H1 (cell line): ENCODE measurements around the gene HOGA1. TPM values are rescaled to one million over a fixed set of nuclear protein-coding genes. Genes with fewer than 3 reads are reported as not detected.

ENCODE experiments used
- CTCF ChIA-PET: fragments of 300-600 bp; sonication (Branson Sonifier 250); formaldehyde crosslinking; loops from one replicate; lab custom pipeline; 2021; ENCODE audit not compliant: partially characterized antibody; lab: Charles Lee
- POLR2A ChIA-PET: fragments of 300-600 bp; sonication (Branson Sonifier 250); formaldehyde crosslinking; loops from one replicate; lab custom pipeline; 2021; ENCODE audit warnings: inconsistent platforms; ENCODE audit not compliant: partially characterized antibody; lab: Charles Lee
- DNase-seq, 2 experiments: peaks; one replicate each; pipeline versions ENCODE4 v3.0.0 to v3.0.0-alpha.2; 2010 to 2022; ENCODE audit warnings: low spot score in 2 of 2, low read depth in 1 of 2, mixed read lengths in 1 of 2
- FAIRE-seq: peaks from 2 replicates; lab custom pipeline; 2011; peaks lifted over from hg19 to GRCh38; lab: Jason Lieb, UNC
- H2AFZ ChIP-seq: 2 replicates; pipeline ENCODE4 v1.8.1; 2012; ENCODE audit warnings: low read length, inconsistent platforms
- H2AK5ac ChIP-seq: 2 replicates; pipeline ENCODE4 v1.6.1; 2013; ENCODE audit warnings: low read depth, low read length
- H2BK120ac ChIP-seq: replicated peaks from 2 replicates; pipeline ENCODE3; 2013; ENCODE audit warnings: low read depth, low read length, inconsistent platforms
- H2BK12ac ChIP-seq: 2 replicates; pipeline ENCODE4 v1.6.1; 2013; ENCODE audit warnings: low read depth, low read length
- H2BK15ac ChIP-seq: 2 replicates; pipeline ENCODE4 v1.6.1; 2013; ENCODE audit warnings: low read length
- H2BK20ac ChIP-seq: 2 replicates; pipeline ENCODE4 v1.6.1; 2013; ENCODE audit warnings: low read length
- H2BK5ac ChIP-seq: 2 replicates; pipeline ENCODE4 v1.6.1; 2013; ENCODE audit warnings: low read depth, low read length
- H3K14ac ChIP-seq: 2 replicates; pipeline ENCODE4 v1.6.1; 2013; ENCODE audit warnings: inconsistent platforms; ENCODE audit not compliant: insufficient read length
- H3K18ac ChIP-seq: 2 replicates; pipeline ENCODE4 v1.6.1; 2013; ENCODE audit warnings: low read length; ENCODE audit errors: extremely low read depth
- H3K23ac ChIP-seq: 2 replicates; pipeline ENCODE4 v1.6.1; 2013; ENCODE audit warnings: inconsistent platforms; ENCODE audit not compliant: insufficient read length
- H3K23me2 ChIP-seq: 2 replicates; pipeline ENCODE4 v1.6.1; 2013; ENCODE audit warnings: low read depth, low read length
- H3K27ac ChIP-seq: 2 replicates; pipeline ENCODE4 v1.6.1; 2011; ENCODE audit warnings: low read depth, low read length, inconsistent platforms
- H3K27me3 ChIP-seq, 4 experiments: replicated peaks in 1 of 4; 1 replicate in 1 of 4; 2 replicates in 3 of 4; pipeline versions ENCODE4 v1.6.1 to v1.8.1; 2011 to 2013; ENCODE audit warnings: low read length in 3 of 4, mild to moderate bottlenecking in 3 of 4, inconsistent platforms in 2 of 4, mixed read lengths in 2 of 4, moderate library complexity in 1 of 4; ENCODE audit not compliant: control insufficient read depth in 3 of 4, insufficient read depth in 3 of 4; ENCODE audit errors: extremely low read depth in 1 of 4
- H3K36me3 ChIP-seq, 4 experiments: 2 replicates each; pipeline versions ENCODE4 v1.6.1 to v1.8.1; 2011 to 2013; ENCODE audit warnings: mild to moderate bottlenecking in 4 of 4, low read length in 3 of 4, moderate library complexity in 2 of 4, control low read depth in 1 of 4, inconsistent platforms in 1 of 4; ENCODE audit not compliant: insufficient read depth in 4 of 4, control insufficient read depth in 2 of 4
- H3K4ac ChIP-seq: replicated peaks from 2 replicates; pipeline ENCODE3; 2013; ENCODE audit warnings: low read length, low read depth, mixed read lengths, inconsistent platforms; ENCODE audit not compliant: insufficient read length
- H3K4me1 ChIP-seq, 4 experiments: replicated peaks in 1 of 4; 1 replicate in 1 of 4; 2 replicates in 3 of 4; pipeline versions ENCODE4 v1.6.1 to v1.8.1; 2011 to 2013; ENCODE audit warnings: low read length in 3 of 4, inconsistent platforms in 2 of 4, mixed read lengths in 1 of 4; ENCODE audit not compliant: insufficient read depth in 4 of 4, control insufficient read depth in 3 of 4
- H3K4me2 ChIP-seq, 2 experiments: 2 replicates each; pipeline versions ENCODE4 v1.6.1 to v1.8.1; 2011 to 2013; ENCODE audit warnings: low read depth in 2 of 2, low read length in 2 of 2, control low read depth in 1 of 2, inconsistent platforms in 1 of 2, mild to moderate bottlenecking in 1 of 2; ENCODE audit not compliant: insufficient read depth in 1 of 2
- H3K4me3 ChIP-seq, 4 experiments: fragments of 200-600, 300-600 bp in 1 of 4; sonication (generic), shearing (Covaris generic), sonication (Bioruptor Twin) in 1 of 4; 2 replicates each; pipeline versions ENCODE4 v1.5.1 to v1.8.1; 2011 to 2016; ENCODE audit warnings: low read length in 4 of 4, low read depth in 3 of 4, control low read depth in 2 of 4, inconsistent platforms in 2 of 4, mild to moderate bottlenecking in 2 of 4, mixed read lengths in 1 of 4, moderate library complexity in 1 of 4; ENCODE audit not compliant: insufficient read depth in 2 of 4; ENCODE audit errors: extremely low read depth in 1 of 4
- H3K56ac ChIP-seq: replicated peaks from 2 replicates; pipeline ENCODE3; 2013; ENCODE audit warnings: low read depth, mild to moderate bottlenecking, mixed read lengths, low read length, inconsistent platforms; ENCODE audit not compliant: insufficient read length
- H3K79me1 ChIP-seq: 2 replicates; pipeline ENCODE4 v1.6.1; 2013; ENCODE audit warnings: low read depth, low read length, control low read depth
- H3K79me2 ChIP-seq, 2 experiments: 2 replicates each; pipeline versions ENCODE4 v1.6.1 to v1.8.1; 2012 to 2013; ENCODE audit warnings: low read length in 2 of 2, mild to moderate bottlenecking in 2 of 2, inconsistent platforms in 1 of 2; ENCODE audit not compliant: insufficient read depth in 2 of 2, control insufficient read depth in 1 of 2
- H3K9ac ChIP-seq, 4 experiments: replicated peaks in 1 of 4; 1 replicate in 1 of 4; 2 replicates in 3 of 4; pipeline versions ENCODE4 v1.6.1 to v1.8.1; 2011 to 2013; ENCODE audit warnings: low read depth in 3 of 4, low read length in 3 of 4, control low read depth in 2 of 4, mild to moderate bottlenecking in 2 of 4, moderate library complexity in 2 of 4, inconsistent platforms in 1 of 4; ENCODE audit errors: extremely low read depth in 1 of 4
- H3K9me3 ChIP-seq, 2 experiments: 2 replicates each; pipeline versions ENCODE4 v1.6.1 to v1.8.1; 2012 to 2013; ENCODE audit warnings: mild to moderate bottlenecking in 2 of 2, moderate library complexity in 2 of 2, control low read depth in 1 of 2, inconsistent platforms in 1 of 2, low read depth in 1 of 2, low read length in 1 of 2, mixed read lengths in 1 of 2; ENCODE audit not compliant: insufficient read depth in 2 of 2
- H4K20me1 ChIP-seq, 2 experiments: replicated peaks in 1 of 2; 2 replicates each; pipeline versions ENCODE3 to v1.8.1; 2011 to 2013; ENCODE audit warnings: inconsistent platforms in 2 of 2, low read length in 2 of 2, mild to moderate bottlenecking in 1 of 2; ENCODE audit not compliant: insufficient read depth in 2 of 2, control insufficient read depth in 1 of 2
- H4K5ac ChIP-seq: 2 replicates; pipeline ENCODE4 v1.6.1; 2013; ENCODE audit warnings: low read length, low read depth, mixed read lengths, inconsistent platforms; ENCODE audit not compliant: insufficient read length
- H4K8ac ChIP-seq: 2 replicates; pipeline ENCODE4 v1.8.0; 2013; ENCODE audit warnings: mild to moderate bottlenecking, moderate library complexity, low read length, inconsistent platforms; ENCODE audit not compliant: insufficient read depth; ENCODE audit errors: extremely low read depth
- H4K91ac ChIP-seq: replicated peaks from 2 replicates; pipeline ENCODE3; 2013; ENCODE audit warnings: low read length, mixed read lengths, inconsistent platforms; ENCODE audit not compliant: insufficient read length
- ASH2L ChIP-seq: fragments of 200-600, 300-600 bp; sonication (generic); IDR thresholded peaks from one replicate; pipeline ENCODE4 v1.7.1; 2017; ENCODE audit warnings: low read length
- ATF3 ChIP-seq: IDR thresholded peaks from 2 replicates; pipeline ENCODE4 v1.6.1; 2011; ENCODE audit warnings: low read depth, mild to moderate bottlenecking, low read length; ENCODE audit not compliant: insufficient read depth
- KDM1A ChIP-seq: fragments of 200-600, 300-600 bp; sonication (generic); IDR thresholded peaks from 2 replicates; pipeline ENCODE4 v1.7.1; 2016; ENCODE audit warnings: mild to moderate bottlenecking, low read length, borderline replicate concordance
- KDM4A ChIP-seq: IDR thresholded peaks from one replicate; pipeline ENCODE4 v1.7.1; 2012; ENCODE audit warnings: low read depth, mild to moderate bottlenecking, moderate library complexity, low read length, inconsistent platforms; ENCODE audit not compliant: severe bottlenecking
- KDM5A ChIP-seq: fragments of 200-600 bp; IDR thresholded peaks from 2 replicates; pipeline ENCODE4 v1.7.1; 2012; ENCODE audit warnings: mild to moderate bottlenecking, low read length, inconsistent platforms, mixed read lengths
- NANOG ChIP-seq: IDR thresholded peaks from 2 replicates; pipeline ENCODE4 v1.6.1; 2011; ENCODE audit warnings: low read length, low read depth, mild to moderate bottlenecking, inconsistent platforms; ENCODE audit not compliant: insufficient read depth, poor library complexity, severe bottlenecking
- RAD21 ChIP-seq, 2 experiments: IDR thresholded peaks in 1 of 2; conservative IDR thresholded peaks in 1 of 2; 2 replicates each; pipeline ENCODE4 v1.6.1; 2011; ENCODE audit warnings: low read depth in 2 of 2, low read length in 2 of 2, improper control_type of control experiment in 1 of 2, inconsistent platforms in 1 of 2, mild to moderate bottlenecking in 1 of 2, moderate library complexity in 1 of 2
- RXRA ChIP-seq: IDR thresholded peaks from 2 replicates; pipeline ENCODE4 v1.6.1; 2011; ENCODE audit warnings: low read depth, mild to moderate bottlenecking, low read length, moderate library complexity; ENCODE audit not compliant: insufficient read depth
- SIRT6 ChIP-seq: IDR thresholded peaks from one replicate; pipeline ENCODE4 v1.7.1; 2012; ENCODE audit warnings: low read length, inconsistent platforms
- TCF12 ChIP-seq: IDR thresholded peaks from 2 replicates; pipeline ENCODE4 v1.6.1; 2011; ENCODE audit warnings: low read depth, mild to moderate bottlenecking, low read length
- WGBS, 2 experiments: shearing (Covaris generic) in 1 of 2; methylation state at CpG; one replicate each; pipeline versions ENCODE4 v1.1.6 to v1.1.7; 2013 to 2015; ENCODE audit warnings: low lambda C conversion rate in 2 of 2, mixed read lengths in 2 of 2, inconsistent platforms in 1 of 2, low coverage in 1 of 2, missing lambda C conversion rate in 1 of 2; ENCODE audit not compliant: insufficient replicate concordance in 2 of 2, insufficient coverage in 1 of 2, insufficient read length in 1 of 2; ENCODE audit errors: extremely low coverage in 1 of 2, missing lambda C conversion rate in 1 of 2; 5-methylcytosine and 5-hydroxymethylcytosine counted together
- polyA plus RNA-seq, 7 experiments: library from polyadenylated mRNA; depleted of rRNA in 3 of 7; stranded (reverse) in 5 of 7; unstranded in 2 of 7; fragments of >200 nt in 5 of 7; fragments of 200-250 nt in 2 of 7; gene quantifications; 1 replicate in 5 of 7; 2 replicates in 1 of 7; 4 replicates in 1 of 7; pipeline versions ENCODE4 v1.2.1 to v1.2.3, GENCODE V29; 2011 to 2013; ENCODE audit warnings: missing spikeins in 2 of 7, mixed read lengths in 2 of 7
- total RNA-seq: library from RNA; stranded (reverse); fragmentation: NEBNext Ultra II Directional; extraction: Animal tissue kit (Norgen Biotek cat#: 25700); gene quantifications from 2 replicates; pipeline ENCODE4 v1.2.1, GENCODE V29; 2021
- TF ChIP-seq, protein P1 (sequence below): IDR thresholded peaks from 2 replicates; pipeline ENCODE4 v1.6.1; 2012; ENCODE audit warnings: inconsistent platforms

HOGA1 gene
- total and polyA plus RNA-seq, 2 of the 8 experiments (the other 6 are each of a cell fraction or from before 2014, with no cell fraction given), result 0.28 to 1.00 TPM

DNA sequence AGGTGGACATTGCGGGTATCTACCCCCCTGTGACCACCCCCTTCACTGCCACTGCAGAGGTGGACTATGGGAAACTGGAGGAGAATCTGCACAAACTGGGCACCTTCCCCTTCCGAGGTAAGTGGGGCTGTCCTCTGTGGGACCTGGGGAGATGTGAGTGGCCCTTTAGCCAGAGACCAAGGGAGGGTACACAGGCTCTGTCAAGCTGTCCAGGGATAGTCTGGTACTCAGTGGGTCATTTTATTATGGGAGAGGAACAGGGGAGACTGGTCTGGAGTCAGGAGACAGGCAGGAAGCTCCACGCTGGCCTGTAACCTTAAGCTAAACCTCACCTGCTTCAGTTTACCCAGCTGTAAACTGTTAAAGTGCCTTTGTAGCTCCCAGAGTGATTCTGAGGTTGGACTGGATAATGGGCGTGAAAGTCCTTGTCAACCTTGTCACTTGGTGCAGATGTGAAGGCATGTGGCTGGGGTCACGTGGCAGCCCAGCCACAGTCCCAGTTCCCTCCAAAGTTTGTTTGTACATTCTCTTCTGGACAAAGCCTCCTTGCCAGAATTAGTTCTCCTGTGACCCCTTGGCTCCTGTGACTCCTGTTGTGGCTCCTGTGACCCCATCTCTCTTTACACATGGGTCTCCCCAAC, 729 bp downstream of the HOGA1 start:
- H2AFZ ChIP-seq, result no peak overlapping the region
- H3K9ac ChIP-seq, result no peak overlapping the region; a peak in 1 of 7 replicates
- no peak overlapping the region for H4K5ac ChIP-seq
- H3K9me3 ChIP-seq, result no peaks in the 10 kb centered on the region
- H3K23ac ChIP-seq, result no peak overlapping the region
- H2BK12ac ChIP-seq, result no peak overlapping the region
- no peak overlapping the region for H2AK5ac ChIP-seq
- no peak overlapping the region for H3K27ac ChIP-seq
- no peak overlapping the region for H4K8ac ChIP-seq
- H4K20me1 ChIP-seq, result no peaks in the 10 kb centered on the region
- H4K91ac ChIP-seq, result no peak overlapping the region
- DNase-seq (no peak), FAIRE-seq (no peak)
- no peaks in the 10 kb centered on the region for H3K27me3 ChIP-seq
- no peak overlapping the region for H2BK20ac ChIP-seq
- H3K56ac ChIP-seq, result no peak overlapping the region
- no peaks in the 10 kb centered on the region for H3K23me2 ChIP-seq
- WGBS, 2 experiments, result 93% methylated on average over 5 of the region's 5 CpGs; no CpG with 5 or more reads in 1 of the 2 experiments
- H3K79me2 ChIP-seq, result no peaks in the 10 kb centered on the region
- H3K79me1 ChIP-seq, result no peaks in the 10 kb centered on the region
- CTCF ChIA-PET, result interaction anchor here (1.0 to 9.5 kb wide), 10 partner anchors 11 to 190 kb away, joined by 3 to 108 read pairs (median 4); partner anchors contain the start of gene ANKRD2
- no peak overlapping the region for H2BK120ac ChIP-seq
- H3K4me2 ChIP-seq, result no peak overlapping the region
- POLR2A ChIA-PET, result interaction anchor here (0.9 to 2.1 kb wide), 2 partner anchors 9 to 39 kb away, joined by 3 to 6 read pairs; no protein-coding TSS in a partner anchor
- no peak overlapping the region for H3K18ac ChIP-seq
- peaks cover 0 to 6% (median 2%) of the 10 kb centered on the region in 4 experiments; a peak in 2 of 7 replicates for H3K4me1 ChIP-seq
- no peaks in the 10 kb centered on the region for H3K36me3 ChIP-seq
- H3K4ac ChIP-seq, result no peak overlapping the region
- no peak overlapping the region for H3K4me3 ChIP-seq
- no peak overlapping the region for H2BK5ac ChIP-seq
- H2BK15ac ChIP-seq, result no peak overlapping the region
- no peak overlapping the region for H3K14ac ChIP-seq
- TF ChIP-seq NANOG (no peak), KDM1A (no peak), KDM4A (no peak), SIRT6 (no peak), ATF3 (no peak), RAD21 (IDR thresholded peaks at IDR 0.05 in 1 of 2, conservative IDR thresholded peaks at IDR 0.05 in 1 of 2; ENCODE audit: low read depth in 2 of 2, low read length in 2 of 2) (no peak), ASH2L (no peak), RXRA (no peak), KDM5A (no peak), TCF12 (no peak)
- TF ChIP-seq, protein P1, sequence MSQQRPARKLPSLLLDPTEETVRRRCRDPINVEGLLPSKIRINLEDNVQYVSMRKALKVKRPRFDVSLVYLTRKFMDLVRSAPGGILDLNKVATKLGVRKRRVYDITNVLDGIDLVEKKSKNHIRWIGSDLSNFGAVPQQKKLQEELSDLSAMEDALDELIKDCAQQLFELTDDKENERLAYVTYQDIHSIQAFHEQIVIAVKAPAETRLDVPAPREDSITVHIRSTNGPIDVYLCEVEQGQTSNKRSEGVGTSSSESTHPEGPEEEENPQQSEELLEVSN, result no peak
